Activated T-helper 1 cell treated with anti-CD3 and anti-CD28 coated beads, Interleukin-2, amount 50 U/mL, for 16 hours (primary cell): Measurements from ENCODE around the gene IL21R.

Source experiments
- DNase-seq, 2 donors: peaks; one replicate each; pipeline ENCODE4 v3.0.0-alpha.2; 2020; ENCODE audit warnings: low read depth in 1 of 2, low spot score in 1 of 2

IL21R gene

GRCh38 chr16:27482397-27483087 lies 80.6 kb downstream of the IL21R start:
- no peak for DNase-seq

GRCh38 chr16:27483088-27483437 lies 81.1 kb downstream of the IL21R start:
- no peak for DNase-seq

GRCh38 chr16:27483624-27484023 lies 81.7 kb downstream of the IL21R start:
- DNase-seq, result no peak

- no peak for DNase-seq
Observed at GRCh38 chr16:27485126-27485525, 83.2 kb downstream of the IL21R start.

- DNase-seq, result no peak
Observed at GRCh38 chr16:27485811-27486210, 83.8 kb downstream of the IL21R start.

GRCh38 chr16:27486344-27486743 lies 84.4 kb downstream of the IL21R start:
- DNase-seq, result no peak

GRCh38 chr16:27486760-27487159 lies 84.8 kb downstream of the IL21R start:
- no peak for DNase-seq

- no peak for DNase-seq
Observed at GRCh38 chr16:27489421-27489820, 87.4 kb downstream of the IL21R start.

- DNase-seq, result no peak
Observed at GRCh38 chr16:27489906-27490305, 87.9 kb downstream of the IL21R start.

- no peak for DNase-seq
Observed at GRCh38 chr16:27491894-27492587, 90.1 kb downstream of the IL21R start.

GRCh38 chr16:27492588-27492979 lies 90.6 kb downstream of the IL21R start:
- no peak for DNase-seq

GRCh38 chr16:27495191-27495590 lies 93.2 kb downstream of the IL21R start:
- no peak for DNase-seq

- no peak for DNase-seq
Observed at GRCh38 chr16:27498031-27498825, 96.3 kb downstream of the IL21R start.

- no peak for DNase-seq
Observed at GRCh38 chr16:27498916-27499658, 97.1 kb downstream of the IL21R start.

GRCh38 chr16:27499659-27500055 lies 97.7 kb downstream of the IL21R start:
- DNase-seq, result no peak

GRCh38 chr16:27500801-27501200 lies 98.8 kb downstream of the IL21R start:
- no peak for DNase-seq
